22Rv1 (cell line): ENCODE results near the gene DCHS1.

ENCODE experiments used
- CTCF ChIP-seq: fragments of 450-650 bp; IDR thresholded peaks from 2 replicates; pipeline ENCODE4 v1.5.1; 2017; ENCODE audit warnings: mild to moderate bottlenecking
- ZFX ChIP-seq: fragments of 450-650 bp; IDR thresholded peaks from 2 replicates; pipeline ENCODE4 v1.6.1; 2017; ENCODE audit warnings: antibody characterized with exemption, borderline replicate concordance

GRCh38 chr11:6611092-6611962 lies 44.3 kb downstream of the DCHS1 start:
- TF ChIP-seq ZFX (no peak), CTCF (no peak)
